ENCODE data around the gene IL17REL. TPM values are rescaled to one million over a fixed set of nuclear protein-coding genes. Genes with fewer than 3 reads are reported as not detected.

Gene IL17REL
- total RNA-seq (2022; extraction: Qiagen RNA extraction; ENCODE audit: low read depth) = 0.05 to 0.08 TPM in 2 of 5 replicates, not detected in the others

GRCh38 chr22:50012211-50013181 lies at the start of gene IL17REL:
IL17REL (minus strand) TSS chr22:50012765; CDS start chr22:50012646, 119 bp downstream.

GRCh38 chr22:50058061-50058905 lies 45.7 kb upstream of the IL17REL start, which contains the start of gene TTLL8:
TTLL8 (minus strand) TSS chr22:50058298.

GRCh38 chr22:49960159-49961004 lies 52.2 kb downstream of the IL17REL start, which contains the start of gene PIM3:
PIM3 (plus strand) TSS chr22:49960772; CDS start chr22:49960948, 176 bp downstream.

Other genes with a start within 250 kb of the IL17REL start
- 13.0 to 15.1 TPM (median 14.0 TPM) in 5 replicates for gene BRD1, start 184.9 kb downstream of the IL17REL start, total RNA-seq (2022; extraction: Qiagen RNA extraction; ENCODE audit: low read depth)
- gene ZBED4, start 158.9 kb downstream of the IL17REL start, total RNA-seq (2022; extraction: Qiagen RNA extraction; ENCODE audit: low read depth) = 9.5 to 12.4 TPM (median 11.9 TPM) in 5 replicates
- 8.0 to 11.1 TPM (median 10.3 TPM) in 5 replicates for gene ALG12, start 94.3 kb downstream of the IL17REL start, total RNA-seq (2022; extraction: Qiagen RNA extraction; ENCODE audit: low read depth)
- 21.0 to 30.8 TPM (median 26.9 TPM) in 5 replicates for gene CRELD2, start 94.1 kb downstream of the IL17REL start, total RNA-seq (2022; extraction: Qiagen RNA extraction; ENCODE audit: low read depth)
- gene PIM3, start 52.0 kb downstream of the IL17REL start, total RNA-seq (2022; extraction: Qiagen RNA extraction; ENCODE audit: low read depth) = 27.5 to 47.7 TPM (median 44.6 TPM) in 5 replicates
- not detected in 5 replicates for gene TTLL8, start 45.5 kb upstream of the IL17REL start, total RNA-seq (2022; extraction: Qiagen RNA extraction; ENCODE audit: low read depth)
- gene MLC1, start 72.7 kb upstream of the IL17REL start, total RNA-seq (2022; extraction: Qiagen RNA extraction; ENCODE audit: low read depth) = not detected in 5 replicates
- gene MOV10L1, start 77.2 kb upstream of the IL17REL start, total RNA-seq (2022; extraction: Qiagen RNA extraction; ENCODE audit: low read depth) = 0.07 TPM in 1 of 5 replicates, not detected in the others
- gene PANX2, start 158.0 kb upstream of the IL17REL start, total RNA-seq (2022; extraction: Qiagen RNA extraction; ENCODE audit: low read depth) = 4.8 to 6.5 TPM (median 6.0 TPM) in 5 replicates
- gene TRABD, start 173.1 kb upstream of the IL17REL start, total RNA-seq (2022; extraction: Qiagen RNA extraction; ENCODE audit: low read depth) = 25.7 to 38.6 TPM (median 35.2 TPM) in 5 replicates
- 14.9 to 19.5 TPM (median 17.9 TPM) in 5 replicates for gene SELENOO, start 188.2 kb upstream of the IL17REL start, total RNA-seq (2022; extraction: Qiagen RNA extraction; ENCODE audit: low read depth)
- gene TUBGCP6, start 232.3 kb upstream of the IL17REL start, total RNA-seq (2022; extraction: Qiagen RNA extraction; ENCODE audit: low read depth) = 6.9 to 10.3 TPM (median 10.3 TPM) in 5 replicates
- gene HDAC10, start 238.5 kb upstream of the IL17REL start, total RNA-seq (2022; extraction: Qiagen RNA extraction; ENCODE audit: low read depth) = 8.0 to 14.0 TPM (median 11.7 TPM) in 5 replicates
- 17.4 to 24.3 TPM (median 23.8 TPM) in 5 replicates for gene MAPK12, start 248.9 kb upstream of the IL17REL start, total RNA-seq (2022; extraction: Qiagen RNA extraction; ENCODE audit: low read depth)